ENCODE measurements around the gene PRICKLE2. TPM values are rescaled to one million over a fixed set of nuclear protein-coding genes. Genes with fewer than 3 reads are reported as not detected.

PRICKLE2 gene
- polyA plus RNA-seq, 2 of the 4 experiments (the other 2 are of a cell fraction), result 5.3 to 6.3 TPM

DNA sequence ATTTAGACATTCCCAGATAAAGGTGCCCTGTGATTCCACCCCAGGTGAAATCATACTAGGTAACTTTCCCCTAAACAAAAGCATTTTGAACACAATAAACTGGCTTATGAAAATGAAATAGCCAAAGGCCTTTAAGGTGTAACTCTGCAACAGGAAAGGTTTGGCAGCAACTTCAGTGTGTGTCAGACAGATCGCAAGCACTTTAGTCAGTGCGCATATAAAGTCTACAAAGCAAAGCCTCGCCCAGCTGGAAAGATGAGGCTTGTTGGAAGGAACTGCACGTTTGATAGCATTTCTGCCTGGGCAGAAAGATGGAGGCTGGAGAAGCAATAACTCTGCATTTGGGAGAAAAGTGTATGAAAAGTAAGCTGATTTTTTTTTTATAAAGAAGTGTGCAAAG, 57.9 kb downstream of the PRICKLE2 start (continued):
- TF ChIP-seq RARB (CRISPR knock-in tag; IDR thresholded peaks at IDR 0.05), result no peak
- TF ChIP-seq, protein P1, sequence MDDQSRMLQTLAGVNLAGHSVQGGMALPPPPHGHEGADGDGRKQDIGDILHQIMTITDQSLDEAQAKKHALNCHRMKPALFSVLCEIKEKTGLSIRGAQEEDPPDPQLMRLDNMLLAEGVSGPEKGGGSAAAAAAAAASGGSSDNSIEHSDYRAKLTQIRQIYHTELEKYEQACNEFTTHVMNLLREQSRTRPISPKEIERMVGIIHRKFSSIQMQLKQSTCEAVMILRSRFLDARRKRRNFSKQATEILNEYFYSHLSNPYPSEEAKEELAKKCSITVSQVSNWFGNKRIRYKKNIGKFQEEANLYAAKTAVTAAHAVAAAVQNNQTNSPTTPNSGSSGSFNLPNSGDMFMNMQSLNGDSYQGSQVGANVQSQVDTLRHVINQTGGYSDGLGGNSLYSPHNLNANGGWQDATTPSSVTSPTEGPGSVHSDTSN (IDR thresholded peaks at IDR 0.05), result no peak
- TF ChIP-seq ESRRA (IDR thresholded peaks at IDR 0.05; ENCODE audit: borderline replicate concordance, low read length), result no peak
- no peak for TF ChIP-seq TFCP2L1 (CRISPR knock-in tag; IDR thresholded peaks at IDR 0.05)
- no peak for TF ChIP-seq HOXB5 (CRISPR knock-in tag; IDR thresholded peaks at IDR 0.05)

DNA sequence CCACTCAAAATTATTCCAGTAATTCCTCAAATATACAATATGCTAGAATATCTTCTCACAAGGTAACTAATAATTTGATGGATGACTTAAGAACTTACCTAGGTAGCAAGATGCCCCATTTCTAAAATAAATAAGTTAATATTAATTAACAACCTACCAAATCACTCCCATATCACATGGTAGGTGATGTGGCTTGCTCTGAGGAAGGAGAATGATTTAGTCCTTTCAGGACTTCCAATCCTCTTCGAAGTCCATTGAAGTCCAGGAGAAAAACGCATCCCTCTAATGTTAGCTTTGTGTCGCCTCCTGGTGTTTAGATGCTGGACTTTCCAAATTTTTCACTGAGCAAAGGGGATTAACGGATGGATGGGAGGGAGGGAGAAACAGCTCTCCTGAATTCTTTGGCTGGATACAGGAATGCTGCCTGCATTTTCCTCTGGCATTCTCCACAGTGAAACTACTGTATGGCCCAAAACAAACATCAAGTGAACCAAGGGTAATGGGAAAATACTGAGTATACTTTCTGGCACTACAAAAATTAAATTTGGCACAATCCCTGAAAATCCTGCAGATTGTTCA, 58.6 kb downstream of the PRICKLE2 start:
- no peak overlapping the region for H3K4me3 ChIP-seq
- H3K4me2 ChIP-seq, result no peak overlapping the region
- ChIA-PET POLR2A (no interaction called here), CTCF (interaction anchor here (0.7 to 1.3 kb wide), 4 partner anchors 10 to 136 kb away, joined by 3 read pairs; no protein-coding TSS in a partner anchor)
- no peaks in the 10 kb centered on the region for H3K9me3 ChIP-seq
- H3K4me1 ChIP-seq, result peaks cover 53% of the 10 kb centered on the region
- DNase-seq (ENCODE audit: low read depth in 1 of 2, low spot score in 1 of 2) (peak in 1 of 2 experiments; percentile 54), FAIRE-seq (no peak), ATAC-seq (peak in 1 of 2 experiments; percentile 54; a peak in 3 of 6 replicates)
- peak; percentile 18 to 45; a peak in 1 of 5 replicates for TF ChIP-seq RAD21 (conservative IDR thresholded peaks at IDR 0.05 in 1 of 2, IDR thresholded peaks at IDR 0.05 in 1 of 2)
- TF ChIP-seq SREBF2 (IDR thresholded peaks at IDR 0.05), result no peak
- TF ChIP-seq SMC3 (IDR thresholded peaks at IDR 0.05), result 0 out of 3 replicates have a peak, but pooled peaks have one; percentile 3
- 0 out of 3 replicates have a peak, but pooled peaks have one; percentile 12 for TF ChIP-seq CTCF (IDR thresholded peaks at IDR 0.05)
- TF ChIP-seq, protein P2, sequence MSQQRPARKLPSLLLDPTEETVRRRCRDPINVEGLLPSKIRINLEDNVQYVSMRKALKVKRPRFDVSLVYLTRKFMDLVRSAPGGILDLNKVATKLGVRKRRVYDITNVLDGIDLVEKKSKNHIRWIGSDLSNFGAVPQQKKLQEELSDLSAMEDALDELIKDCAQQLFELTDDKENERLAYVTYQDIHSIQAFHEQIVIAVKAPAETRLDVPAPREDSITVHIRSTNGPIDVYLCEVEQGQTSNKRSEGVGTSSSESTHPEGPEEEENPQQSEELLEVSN (IDR thresholded peaks at IDR 0.05; ENCODE audit: borderline replicate concordance, low read depth), result no peak
- H3K27ac ChIP-seq, result peak overlapping the region in 1 of 2 experiments; percentile 54; a peak in 1 of 6 replicates
- WGBS (ENCODE audit: missing lambda C conversion rate), result 83% methylated on average over 4 of the region's 4 CpGs

- Histone ChIP-seq H3K9me3 (no peaks in the 10 kb centered on the region), H3K4me1 (peaks cover 64% of the 10 kb centered on the region), H3K4me2 (peak overlapping the region; percentile 37), H3K4me3 (no peak overlapping the region), H3K27ac (peak overlapping the region; percentile 29 to 77; a peak in 4 of 6 replicates)
- no peak for DNase-seq (ENCODE audit: low read depth in 1 of 2, low spot score in 1 of 2)
- POLR2A ChIA-PET, result no interaction called here
- FAIRE-seq, result no peak
- ATAC-seq, result no peak
- no peak for TF ChIP-seq CEBPB (IDR thresholded peaks at IDR 0.05)
- WGBS (ENCODE audit: missing lambda C conversion rate), result 80% methylated on average over 2 of the region's 2 CpGs
- CTCF ChIA-PET, result interaction anchor here (0.7 to 1.2 kb wide), 2 partner anchors 134 to 321 kb away, joined by 3 read pairs; no protein-coding TSS in a partner anchor
Measured at GRCh38 chr3:64164349-64164748, 60.9 kb downstream of the PRICKLE2 start.

DNA sequence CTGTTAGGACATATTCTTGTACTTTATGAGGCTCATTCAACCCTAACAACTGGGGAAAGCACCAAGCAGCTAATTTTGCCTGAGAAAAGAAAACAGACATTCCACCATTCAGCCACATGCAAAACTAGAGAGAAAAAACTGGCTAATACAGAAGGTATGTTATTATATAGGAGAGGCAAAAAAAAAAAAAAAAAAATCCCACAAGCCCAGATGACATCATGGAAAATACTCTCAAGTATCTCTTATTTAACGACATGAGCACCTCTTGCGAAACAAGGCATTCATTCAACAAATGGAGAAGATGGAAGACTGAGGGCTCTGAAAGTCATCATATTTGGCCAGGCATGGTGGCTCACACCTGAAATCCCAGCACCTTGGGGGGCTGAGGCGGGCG, 61.5 kb downstream of the PRICKLE2 start:
- Histone ChIP-seq H3K27ac (peak overlapping the region; percentile 30 to 77; a peak in 4 of 6 replicates), H3K4me3 (no peak overlapping the region), H3K9me3 (no peaks in the 10 kb centered on the region), H3K4me1 (peaks cover 70% of the 10 kb centered on the region), H3K4me2 (peak overlapping the region; percentile 37)
- FAIRE-seq, result no peak
- WGBS (ENCODE audit: missing lambda C conversion rate), result 79% methylated on average over 4 of the region's 4 CpGs
- DNase-seq (ENCODE audit: low read depth in 1 of 2, low spot score in 1 of 2), result peak in 1 of 2 experiments; percentile 51
- no peak for TF ChIP-seq TFCP2L1 (CRISPR knock-in tag; IDR thresholded peaks at IDR 0.05)
- TF ChIP-seq, protein P3, sequence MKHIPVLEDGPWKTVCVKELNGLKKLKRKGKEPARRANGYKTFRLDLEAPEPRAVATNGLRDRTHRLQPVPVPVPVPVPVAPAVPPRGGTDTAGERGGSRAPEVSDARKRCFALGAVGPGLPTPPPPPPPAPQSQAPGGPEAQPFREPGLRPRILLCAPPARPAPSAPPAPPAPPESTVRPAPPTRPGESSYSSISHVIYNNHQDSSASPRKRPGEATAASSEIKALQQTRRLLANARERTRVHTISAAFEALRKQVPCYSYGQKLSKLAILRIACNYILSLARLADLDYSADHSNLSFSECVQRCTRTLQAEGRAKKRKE (CRISPR knock-in tag; IDR thresholded peaks at IDR 0.05; ENCODE audit: low read depth), result no peak
- no peak for TF ChIP-seq BHLHE40 (IDR thresholded peaks at IDR 0.05; ENCODE audit: low read depth, low read length)
- no peak for TF ChIP-seq NR3C1 (IDR thresholded peaks at IDR 0.05)
- TF ChIP-seq RNF2 (IDR thresholded peaks at IDR 0.05; ENCODE audit: borderline replicate concordance, low read depth), result no peak
- peak; percentile 65 to 86 for TF ChIP-seq CEBPB (IDR thresholded peaks at IDR 0.05)
- ATAC-seq, result peak in 1 of 2 experiments; percentile 34; a peak in 2 of 6 replicates
- CTCF ChIA-PET, result interaction anchor here (0.7 to 1.4 kb wide), 4 partner anchors 9 to 322 kb away, joined by 3 to 9 read pairs (median 4); partner anchors contain the start of gene PRICKLE2
- POLR2A ChIA-PET, result no interaction called here
